Activated CD4-positive, alpha-beta T cell treated with anti-CD3 and anti-CD28 coated beads, Interleukin-2, amount 10 ng/mL, durations not matched to agents 24 days and 14 days (primary cell): ENCODE data around the gene SLC27A5. TPM values are rescaled to one million over a fixed set of nuclear protein-coding genes. Genes with fewer than 3 reads are reported as not detected.
"Not testable (repeated sequence)": the region's sequence is repeated elsewhere in the genome, so short reads cannot be mapped to it uniquely, and the experiment has no call there.

Experiments used
- DNase-seq: peaks from one replicate; pipeline ENCODE4 v3.0.0; 2022
- H3K27ac Mint-ChIP-seq: one replicate; pipeline ENCODE4 v1.8.0; 2022; ENCODE audit warnings: mild to moderate bottlenecking, mixed read lengths
- H3K27me3 Mint-ChIP-seq: one replicate; pipeline ENCODE4 v1.8.0; 2022; ENCODE audit warnings: mixed read lengths
- H3K36me3 Mint-ChIP-seq: one replicate; pipeline ENCODE4 v1.8.0; 2022; ENCODE audit warnings: low read depth, mild to moderate bottlenecking, mixed read lengths
- H3K4me1 Mint-ChIP-seq: one replicate; pipeline ENCODE4 v1.8.0; 2021; ENCODE audit warnings: mixed read lengths
- H3K4me3 Mint-ChIP-seq: one replicate; pipeline ENCODE4 v1.8.0; 2022; ENCODE audit warnings: mild to moderate bottlenecking, moderate library complexity, mixed read lengths
- H3K9me3 Mint-ChIP-seq: one replicate; pipeline ENCODE4 v1.8.0; 2021; ENCODE audit warnings: mixed read lengths
- intact Hi-C: fragments of 100-400 bp; cut with micrococcal nuclease; formaldehyde crosslinking; loops from one replicate; pipeline ENCODE4 v1.15.1; 2023
- total RNA-seq: library from RNA; stranded (reverse); gene quantifications from 2 replicates; pipeline ENCODE4 v1.2.3, GENCODE V29; 2022

SLC27A5 gene
- total RNA-seq, 1 donor from 2014 or later: 24.6 TPM

DNA sequence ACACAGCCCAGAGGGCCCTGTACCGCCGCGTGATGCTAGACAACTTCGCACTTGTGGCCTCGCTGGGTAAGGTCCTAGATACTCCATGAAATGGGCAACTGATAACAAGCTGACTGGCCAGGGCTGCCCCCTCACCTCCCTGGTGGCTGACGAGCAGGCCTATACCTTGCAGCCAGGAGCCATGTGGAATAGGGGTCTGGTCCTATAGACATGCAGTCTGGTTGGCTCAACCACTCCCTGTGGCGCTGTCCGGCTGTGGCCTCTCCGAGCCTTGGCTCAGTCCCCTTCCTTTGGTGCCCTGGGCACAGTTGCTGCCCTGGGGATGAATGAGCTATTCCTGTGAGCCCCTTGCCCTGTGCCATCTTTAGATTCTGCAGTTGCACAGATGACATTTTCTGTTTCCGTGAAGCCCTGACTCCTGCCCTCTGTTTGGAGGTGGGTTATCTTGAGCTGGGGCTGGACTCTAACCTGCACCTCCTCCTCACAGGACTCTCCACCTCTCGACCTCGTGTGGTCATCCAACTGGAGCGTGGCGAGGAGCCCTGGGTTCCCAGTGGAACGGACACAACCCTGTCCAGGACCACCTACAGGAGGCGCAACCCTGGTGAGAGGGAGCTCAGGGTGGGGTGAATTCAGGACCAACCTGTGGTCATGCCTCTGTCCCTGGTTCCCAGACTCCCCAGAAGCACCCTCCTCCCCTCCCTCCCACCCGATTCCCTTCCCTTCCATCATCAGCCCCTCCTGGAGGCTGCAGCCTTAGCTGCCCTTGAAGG lies 42.4 kb downstream of the SLC27A5 start:
- Mint-ChIP-seq H3K4me1 (peaks cover 19% of the 10 kb centered on the region), H3K4me3 (peak overlapping the region; percentile 89), H3K27me3 (peaks cover 2% of the 10 kb centered on the region), H3K36me3 (peaks cover 26% of the 10 kb centered on the region), H3K9me3 (no peaks in the 10 kb centered on the region), H3K27ac (no peak overlapping the region)
- intact Hi-C loops: no loop called here
- no peak for DNase-seq

DNA sequence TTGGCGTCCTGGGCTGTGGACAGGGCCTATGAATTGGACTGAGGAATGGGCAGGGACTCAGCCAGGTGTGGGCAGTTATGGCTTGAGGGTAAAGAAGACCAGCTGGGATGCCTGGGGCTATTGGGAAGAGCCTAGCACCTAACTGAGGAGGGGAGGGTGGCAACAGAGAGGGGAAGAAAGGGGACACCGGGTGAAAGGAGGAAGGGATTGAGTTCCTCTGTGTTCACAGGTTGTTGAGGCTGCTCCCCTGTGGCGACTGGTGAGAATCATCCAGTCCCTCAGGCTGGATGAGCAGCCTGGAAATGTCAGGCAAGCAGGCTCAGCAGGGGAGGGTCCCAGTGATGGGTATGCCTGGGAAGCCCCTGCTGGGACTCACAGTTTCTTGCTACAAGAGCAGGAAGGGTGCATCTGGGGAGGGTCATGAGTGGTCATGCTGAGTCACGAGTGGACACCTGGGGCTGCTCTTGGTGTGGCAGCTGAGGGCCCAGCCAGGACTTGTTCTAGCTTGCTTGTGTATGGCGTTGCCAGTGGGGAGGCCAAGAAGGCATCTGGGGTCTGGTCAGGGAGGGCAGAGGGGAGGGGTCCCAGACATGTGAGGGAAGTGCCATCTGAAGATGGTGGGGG lies 43.5 kb downstream of the SLC27A5 start:
- H3K4me1 Mint-ChIP-seq: peaks cover 15% of the 10 kb centered on the region
- H3K9me3 Mint-ChIP-seq: no peaks in the 10 kb centered on the region
- intact Hi-C loops: no loop called here
- H3K27me3 Mint-ChIP-seq: peaks cover 2% of the 10 kb centered on the region
- H3K4me3 Mint-ChIP-seq: peak overlapping the region; percentile 89
- peak overlapping the region; percentile 50 for H3K27ac Mint-ChIP-seq
- DNase-seq: no peak
- peaks cover 25% of the 10 kb centered on the region for H3K36me3 Mint-ChIP-seq

GRCh38 chr19:58466760-58467589 lies 44.8 kb downstream of the SLC27A5 start, which contains the start of gene ZNF324:
ZNF324 (plus strand) TSS chr19:58467080; CDS start chr19:58469186, 2,106 bp downstream.
- intact Hi-C loops: loop anchor here (1.0 to 2.0 kb wide), 6 partner anchors 8 to 188 kb away; partner anchors contain the start of genes MZF1, ZNF324B, ZNF8 and ZNF837
- Mint-ChIP-seq H3K27ac (peak within 1 kb of the TSS; percentile 84), H3K36me3 (peaks cover 13% of the 10 kb centered on the region), H3K4me1 (peaks cover 15% of the 10 kb centered on the region), H3K27me3 (peaks cover 2% of the 10 kb centered on the region), H3K9me3 (no peaks in the 10 kb centered on the region), H3K4me3 (peak within 1 kb of the TSS; percentile 89)
- DNase-seq: peak; percentile 100

GRCh38 chr19:58466089-58466759 lies 45.6 kb downstream of the SLC27A5 start:
- H3K9me3 Mint-ChIP-seq: no peaks in the 10 kb centered on the region

DNA sequence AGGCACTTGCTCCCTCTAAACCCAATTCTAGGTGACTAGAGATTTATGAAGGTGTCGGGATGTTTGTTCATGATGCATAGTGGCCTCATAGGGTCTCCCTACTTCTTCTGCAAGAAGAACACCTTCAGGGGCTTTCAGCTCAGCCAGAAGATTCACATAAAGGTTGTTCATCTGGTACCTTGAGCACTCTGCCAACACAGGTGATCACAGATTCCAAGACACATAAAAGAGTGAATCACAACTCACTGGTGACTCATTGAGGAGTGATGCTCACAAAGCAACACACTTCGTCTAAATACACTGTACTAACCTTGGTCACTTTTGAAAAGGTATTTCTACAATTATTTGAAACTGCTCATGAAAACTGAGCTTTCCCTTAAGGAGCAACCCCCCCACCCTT lies 51.8 kb downstream of the SLC27A5 start:
- Mint-ChIP-seq H3K9me3 (no peaks in the 10 kb centered on the region), H3K36me3 (peaks cover 21% of the 10 kb centered on the region), H3K4me3 (no peak overlapping the region), H3K27me3 (no peaks in the 10 kb centered on the region), H3K4me1 (no peaks in the 10 kb centered on the region), H3K27ac (no peak overlapping the region)
- DNase-seq: no peak
- intact Hi-C loops: no loop called here

More at GRCh38 chr19:58466089-58466759, 45.6 kb downstream of the SLC27A5 start:
- Mint-ChIP-seq H3K4me3 (peak overlapping the region; percentile 89), H3K27me3 (peaks cover 2% of the 10 kb centered on the region), H3K36me3 (peaks cover 9% of the 10 kb centered on the region), H3K4me1 (peaks cover 15% of the 10 kb centered on the region), H3K27ac (peak overlapping the region; percentile 84)
- intact Hi-C loops: loop anchor here (2.0 kb wide), 3 partner anchors 85 to 187 kb away; partner anchors contain the start of genes ZNF8, ZNF837 and ZSCAN22
- no peak for DNase-seq

DNA sequence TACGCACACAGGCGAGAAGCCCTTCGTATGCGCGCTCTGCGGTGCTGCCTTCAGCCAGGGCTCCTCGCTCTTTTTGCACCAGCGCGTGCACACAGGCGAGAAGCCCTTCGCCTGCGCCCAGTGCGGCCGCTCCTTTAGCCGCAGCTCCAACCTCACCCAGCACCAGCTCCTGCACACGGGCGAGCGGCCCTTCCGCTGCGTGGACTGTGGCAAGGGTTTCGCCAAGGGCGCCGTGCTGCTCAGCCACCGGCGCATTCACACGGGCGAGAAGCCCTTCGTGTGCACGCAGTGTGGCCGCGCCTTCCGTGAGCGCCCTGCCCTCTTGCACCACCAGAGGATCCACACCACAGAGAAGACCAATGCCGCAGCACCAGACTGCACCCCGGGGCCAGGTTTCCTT lies 55.7 kb downstream of the SLC27A5 start:
- Mint-ChIP-seq H3K36me3 (peaks cover 33% of the 10 kb centered on the region), H3K27me3 (peaks cover 2% of the 10 kb centered on the region), H3K9me3 (no peaks in the 10 kb centered on the region), H3K4me3 (no peak overlapping the region), H3K4me1 (peaks cover 14% of the 10 kb centered on the region), H3K27ac (no peak overlapping the region)
- DNase-seq: no peak
- intact Hi-C loops: no loop called here

DNA sequence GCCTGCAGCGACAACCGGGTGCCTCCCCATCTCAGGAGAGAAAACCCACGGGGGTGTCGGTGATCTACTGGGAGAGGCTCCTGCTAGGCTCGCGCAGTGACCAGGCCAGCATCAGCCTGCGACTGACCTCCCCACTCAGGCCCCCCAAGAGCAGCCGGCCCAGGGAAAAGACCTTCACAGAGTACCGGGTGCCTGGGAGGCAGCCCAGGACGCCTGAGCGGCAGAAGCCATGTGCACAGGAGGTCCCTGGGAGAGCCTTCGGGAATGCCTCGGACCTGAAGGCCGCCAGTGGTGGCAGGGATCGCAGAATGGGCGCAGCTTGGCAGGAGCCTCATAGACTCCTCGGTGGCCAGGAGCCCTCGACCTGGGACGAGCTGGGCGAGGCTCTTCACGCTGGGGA lies 56.5 kb downstream of the SLC27A5 start:
- Mint-ChIP-seq H3K4me3 (no peak overlapping the region), H3K36me3 (peaks cover 32% of the 10 kb centered on the region), H3K4me1 (peaks cover 21% of the 10 kb centered on the region), H3K27ac (no peak overlapping the region), H3K27me3 (peaks cover 6% of the 10 kb centered on the region), H3K9me3 (no peaks in the 10 kb centered on the region)
- intact Hi-C loops: no loop called here
- no peak for DNase-seq

GRCh38 chr19:58453743-58454142 lies 58.0 kb downstream of the SLC27A5 start:
- Mint-ChIP-seq H3K27ac (no peak overlapping the region), H3K9me3 (peaks cover 9% of the 10 kb centered on the region), H3K27me3 (peaks cover 6% of the 10 kb centered on the region), H3K36me3 (peaks cover 28% of the 10 kb centered on the region), H3K4me1 (peaks cover 21% of the 10 kb centered on the region), H3K4me3 (peak overlapping the region; percentile 19)
- DNase-seq: peak; percentile 59
- intact Hi-C loops: no loop called here

- Mint-ChIP-seq H3K36me3 (peaks cover 19% of the 10 kb centered on the region), H3K27me3 (peaks cover 6% of the 10 kb centered on the region), H3K4me1 (peaks cover 21% of the 10 kb centered on the region), H3K9me3 (peaks cover 19% of the 10 kb centered on the region), H3K27ac (peak within 1 kb of the TSS; percentile 53), H3K4me3 (peak within 1 kb of the TSS; percentile 90)
- intact Hi-C loops: loop anchor here (1.0 to 2.0 kb wide), 4 partner anchors 11 to 43 kb away; partner anchors contain the start of genes ZNF132, ZNF324, ZNF446 and ZNF584
- DNase-seq: peak; percentile 99
Measured at GRCh38 chr19:58451358-58452101, 60.3 kb downstream of the SLC27A5 start, which contains the start of gene ZNF324B. ZNF324B (plus strand) TSS chr19:58451622; CDS start chr19:58453702, 2,080 bp downstream.

GRCh38 chr19:58450856-58451357 lies 60.9 kb downstream of the SLC27A5 start:
- no peak for DNase-seq
- Mint-ChIP-seq H3K4me3 (peak overlapping the region; percentile 90), H3K4me1 (peaks cover 21% of the 10 kb centered on the region), H3K36me3 (peaks cover 17% of the 10 kb centered on the region), H3K27me3 (peaks cover 6% of the 10 kb centered on the region), H3K27ac (peak overlapping the region; percentile 53), H3K9me3 (peaks cover 19% of the 10 kb centered on the region)
- intact Hi-C loops: loop anchor here (1.0 to 2.0 kb wide), 4 partner anchors 11 to 42 kb away; partner anchors contain the start of genes ZNF132, ZNF324, ZNF446 and ZNF584

GRCh38 chr19:58449980-58450379 lies 61.8 kb downstream of the SLC27A5 start:
- not testable (repeated sequence) for H3K27ac Mint-ChIP-seq, DNase-seq, H3K27me3 Mint-ChIP-seq, H3K4me3 Mint-ChIP-seq
- Mint-ChIP-seq H3K4me1 (peaks cover 21% of the 10 kb centered on the region), H3K9me3 (peaks cover 19% of the 10 kb centered on the region), H3K36me3 (peaks cover 15% of the 10 kb centered on the region)
- intact Hi-C loops: loop anchor here (2.0 kb wide), 1 partner anchor 41 kb away; the partner anchor contains the start of gene ZNF584

DNA sequence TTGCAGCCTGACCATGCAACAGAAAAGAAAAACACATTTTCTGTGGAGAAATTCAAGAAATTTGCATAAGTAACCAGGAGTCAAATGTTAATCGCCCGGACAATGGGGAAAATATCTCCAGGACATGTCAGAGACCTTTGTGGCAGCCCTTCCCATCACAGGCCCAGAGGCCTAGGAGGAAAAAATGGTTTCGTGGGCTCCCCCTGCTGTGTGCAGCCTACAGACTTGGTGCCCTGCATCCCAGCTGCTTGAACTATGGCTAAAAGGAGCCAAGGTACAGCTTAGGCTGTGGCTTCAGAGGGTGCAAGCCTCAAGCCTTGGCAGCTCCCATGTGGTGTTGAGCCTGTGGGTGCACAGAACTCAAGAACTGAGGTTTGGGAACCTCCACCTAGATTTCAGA lies 62.9 kb downstream of the SLC27A5 start:
- H3K4me3 Mint-ChIP-seq, H3K27ac Mint-ChIP-seq, H3K27me3 Mint-ChIP-seq, H3K36me3 Mint-ChIP-seq, intact Hi-C loops, DNase-seq: not testable (repeated sequence)
- H3K4me1 Mint-ChIP-seq: peaks cover 21% of the 10 kb centered on the region
- peaks cover 19% of the 10 kb centered on the region for H3K9me3 Mint-ChIP-seq
